PC-3 (cell line): ENCODE data around the gene FBXL15.

Experiments
- CTCF ChIP-seq: fragments of 300-600 bp; sonication (generic); conservative IDR thresholded peaks from 2 replicates; pipeline ENCODE4 v1.5.1; 2017; ENCODE audit warnings: antibody characterized with exemption, low read depth, mild to moderate bottlenecking, low read length
- EZH2 ChIP-seq: fragments of 300-600 bp; sonication (generic); IDR thresholded peaks from one replicate; pipeline ENCODE4 v1.6.1; 2017; ENCODE audit warnings: antibody characterized with exemption, mild to moderate bottlenecking, low read length; ENCODE audit not compliant: unreplicated experiment
- EZH2phosphoT487 ChIP-seq: fragments of 300-600 bp; sonication (generic); IDR thresholded peaks from 2 replicates; pipeline ENCODE4 v1.6.1; 2018; ENCODE audit warnings: mild to moderate bottlenecking, antibody characterized with exemption, low read length, borderline replicate concordance

GRCh38 chr10:102381983-102382382 is 38.7 kb upstream of the FBXL15 start:
- TF ChIP-seq CTCF (no peak), EZH2 (no peak), EZH2phosphoT487 (no peak)
